GM18870 (cell line): ENCODE results near the gene MPHOSPH6.
"Not testable (repeated sequence)": the region's sequence is repeated elsewhere in the genome, so short reads cannot be mapped to it uniquely, and the experiment has no call there.

Experiments
- ATAC-seq: cut with Tn5 transposase; IDR thresholded peaks from one replicate; pipeline ENCODE4 v1.9.1; 2021; ENCODE audit warnings: moderate library complexity; ENCODE audit not compliant: unreplicated experiment

MPHOSPH6 gene, protein sequence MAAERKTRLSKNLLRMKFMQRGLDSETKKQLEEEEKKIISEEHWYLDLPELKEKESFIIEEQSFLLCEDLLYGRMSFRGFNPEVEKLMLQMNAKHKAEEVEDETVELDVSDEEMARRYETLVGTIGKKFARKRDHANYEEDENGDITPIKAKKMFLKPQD

DNA sequence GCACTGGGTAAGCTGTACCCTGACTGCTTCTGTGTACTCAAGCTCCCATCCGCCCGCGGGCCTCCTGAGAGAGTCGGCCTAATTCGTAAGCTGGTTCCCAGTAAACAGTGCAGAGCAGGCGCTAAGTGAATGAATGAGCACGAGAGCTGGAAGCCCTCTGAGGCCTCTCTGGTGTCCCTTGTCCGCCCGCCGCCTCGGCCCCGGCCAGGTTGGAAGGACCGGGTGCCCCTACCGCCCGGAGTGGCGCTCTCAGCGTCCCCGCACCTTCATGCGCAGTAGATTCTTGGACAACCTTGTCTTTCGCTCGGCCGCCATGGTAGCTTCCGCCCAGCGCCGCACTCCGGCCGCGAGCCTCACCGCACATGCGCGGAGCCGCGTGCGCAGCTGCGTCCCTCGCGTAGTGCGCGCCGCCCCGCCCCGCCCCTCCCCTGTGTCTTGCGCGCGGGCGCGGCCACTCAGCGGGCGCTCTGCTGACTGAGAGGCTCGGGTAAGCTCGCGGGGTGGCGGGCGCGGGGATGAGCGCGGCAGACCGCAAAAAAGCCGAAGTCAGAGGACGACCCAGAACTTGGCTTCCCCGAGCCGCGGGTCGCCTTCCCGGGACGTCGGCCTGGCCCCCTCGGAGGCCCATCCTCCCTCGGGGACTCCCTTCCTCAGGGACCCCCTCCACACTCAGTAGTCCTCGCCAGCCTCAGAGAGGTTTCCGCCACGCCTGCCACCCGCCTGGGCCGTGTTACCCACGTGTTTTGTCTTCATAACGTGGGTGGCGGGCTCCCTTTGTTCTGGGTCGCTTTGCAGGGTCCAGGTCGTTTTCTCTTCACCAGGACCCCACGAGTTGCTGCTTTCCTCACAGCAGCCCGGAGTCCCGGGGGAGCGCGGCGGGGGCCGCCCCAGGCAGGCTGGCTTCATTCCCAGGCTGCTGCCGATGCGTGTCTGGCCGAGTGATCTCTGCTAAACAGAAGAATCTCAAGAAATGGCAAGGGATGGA lies at the start of gene MPHOSPH6:
Gene MPHOSPH6, minus strand, starts transcription at position 364 of the 985 bp plus-strand sequence. Its CDS starts 49 bp downstream, at position 315.
- peak; percentile 77 for ATAC-seq

DNA sequence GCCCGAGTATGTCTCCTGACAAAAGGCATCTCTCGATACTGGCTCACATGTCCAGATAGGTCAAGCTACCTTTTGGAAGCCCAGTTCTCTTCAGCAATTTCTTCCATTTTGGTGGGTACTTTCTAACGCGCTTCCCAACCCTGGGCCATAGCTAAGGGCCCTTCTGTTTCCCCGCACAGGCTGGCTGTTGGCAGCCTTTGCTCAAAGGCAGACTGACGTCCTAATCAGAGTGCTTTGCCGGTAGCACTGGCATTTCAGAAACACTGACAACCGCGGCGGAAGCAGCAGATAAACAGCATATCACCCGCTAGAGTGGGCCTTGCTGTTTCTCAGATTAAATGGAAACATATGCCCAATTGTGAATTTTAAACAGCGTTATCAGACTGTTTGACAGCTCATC lies 49.3 kb upstream of the MPHOSPH6 start:
- ATAC-seq: no peak

DNA sequence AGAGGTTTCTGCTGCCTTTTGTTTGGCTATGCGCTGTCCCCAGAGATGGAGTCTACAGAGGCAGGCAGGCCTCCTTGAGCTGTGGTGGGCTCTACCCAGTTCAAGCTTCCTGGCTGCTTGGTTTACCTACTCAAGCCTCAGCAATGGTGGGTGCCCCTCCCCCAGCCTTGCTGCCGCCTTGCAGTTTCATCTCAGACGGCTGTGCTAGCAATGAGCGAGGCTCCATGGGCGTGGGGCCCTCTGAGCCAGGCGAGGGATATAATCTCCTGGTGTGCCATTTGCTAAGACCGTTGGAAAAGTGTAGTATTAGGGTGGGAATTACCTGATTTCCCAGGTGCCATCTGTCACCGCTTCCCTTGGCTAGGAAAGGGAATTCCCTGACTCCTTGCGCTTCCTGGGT lies 39.3 kb upstream of the MPHOSPH6 start:
- ATAC-seq: not testable (repeated sequence)

DNA sequence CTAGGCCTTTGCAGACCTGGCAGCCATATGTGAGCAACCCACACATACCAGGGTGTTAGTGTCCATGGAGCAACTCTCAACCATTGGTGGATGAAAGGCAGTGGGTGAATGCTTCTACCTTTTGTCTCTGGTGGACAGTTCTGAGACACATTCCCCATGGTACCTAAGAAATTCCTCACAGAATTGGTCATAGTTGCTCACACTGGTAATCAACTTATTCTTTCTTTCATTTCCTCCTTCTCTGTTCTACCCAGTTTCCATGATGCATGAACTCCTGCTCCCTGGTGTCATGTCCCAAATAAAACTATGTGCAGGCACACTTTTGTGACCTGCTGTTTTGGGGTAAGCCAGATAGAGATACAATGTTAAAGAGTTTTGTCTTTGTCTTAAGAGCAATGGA lies 33.2 kb upstream of the MPHOSPH6 start:
- no peak for ATAC-seq

DNA sequence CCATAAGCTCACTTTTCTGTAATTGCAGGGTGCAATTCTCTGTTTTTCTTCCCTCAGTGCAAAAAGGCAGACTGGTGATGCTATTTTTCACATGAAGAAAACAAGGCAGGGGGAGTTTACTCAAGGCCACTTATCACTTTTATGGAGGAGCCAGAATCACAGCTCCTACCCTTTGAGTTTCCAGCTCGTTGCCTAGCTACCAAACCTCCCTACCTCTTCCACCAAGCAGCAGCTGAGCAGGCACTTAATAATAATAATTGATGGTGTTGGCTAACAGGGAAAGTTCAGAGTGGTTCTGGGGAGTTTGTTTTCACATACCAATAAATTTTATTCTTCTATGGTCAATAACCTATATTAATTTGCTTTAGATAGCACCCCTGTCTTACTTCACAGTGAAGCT lies 31.9 kb upstream of the MPHOSPH6 start:
- no peak for ATAC-seq

DNA sequence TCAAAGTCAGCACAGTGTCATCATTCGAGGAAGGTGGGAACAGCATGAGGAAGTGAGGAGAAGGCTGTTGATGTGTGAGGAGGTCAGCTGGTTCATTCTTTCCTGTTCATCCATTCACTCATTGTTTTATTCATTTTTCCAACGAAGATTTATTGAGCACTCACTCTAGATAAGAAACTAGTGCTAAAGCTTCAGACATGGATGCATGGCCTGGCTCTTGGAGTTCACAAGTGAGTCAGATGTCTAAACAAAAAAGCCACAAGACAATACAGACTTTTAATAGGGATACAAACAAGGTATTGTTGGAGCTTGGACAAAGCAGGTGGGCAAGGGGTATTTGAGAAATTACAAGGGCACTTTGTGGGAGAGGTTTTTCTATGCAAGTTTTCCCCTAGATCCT lies 31.3 kb upstream of the MPHOSPH6 start:
- no peak for ATAC-seq

DNA sequence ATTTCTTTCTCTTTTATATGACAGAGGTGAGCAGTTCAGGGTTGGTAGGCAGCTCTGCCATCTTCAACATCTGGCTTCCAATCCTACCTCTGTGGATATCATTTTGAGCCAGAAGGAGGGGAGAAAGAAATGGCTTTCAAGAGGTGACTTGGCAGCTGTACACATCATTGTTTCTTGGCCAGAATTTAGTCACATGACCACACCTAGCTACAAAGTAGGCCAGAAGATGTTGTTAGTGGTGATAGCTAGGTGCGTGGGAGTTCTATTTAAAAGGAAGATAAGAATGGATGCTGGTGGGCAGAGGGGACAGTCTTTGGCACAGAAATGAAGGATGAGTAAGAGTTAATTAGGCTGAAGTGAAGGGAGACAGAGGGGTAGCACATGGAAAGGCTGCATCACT lies 29.2 kb upstream of the MPHOSPH6 start:
- no peak for ATAC-seq

DNA sequence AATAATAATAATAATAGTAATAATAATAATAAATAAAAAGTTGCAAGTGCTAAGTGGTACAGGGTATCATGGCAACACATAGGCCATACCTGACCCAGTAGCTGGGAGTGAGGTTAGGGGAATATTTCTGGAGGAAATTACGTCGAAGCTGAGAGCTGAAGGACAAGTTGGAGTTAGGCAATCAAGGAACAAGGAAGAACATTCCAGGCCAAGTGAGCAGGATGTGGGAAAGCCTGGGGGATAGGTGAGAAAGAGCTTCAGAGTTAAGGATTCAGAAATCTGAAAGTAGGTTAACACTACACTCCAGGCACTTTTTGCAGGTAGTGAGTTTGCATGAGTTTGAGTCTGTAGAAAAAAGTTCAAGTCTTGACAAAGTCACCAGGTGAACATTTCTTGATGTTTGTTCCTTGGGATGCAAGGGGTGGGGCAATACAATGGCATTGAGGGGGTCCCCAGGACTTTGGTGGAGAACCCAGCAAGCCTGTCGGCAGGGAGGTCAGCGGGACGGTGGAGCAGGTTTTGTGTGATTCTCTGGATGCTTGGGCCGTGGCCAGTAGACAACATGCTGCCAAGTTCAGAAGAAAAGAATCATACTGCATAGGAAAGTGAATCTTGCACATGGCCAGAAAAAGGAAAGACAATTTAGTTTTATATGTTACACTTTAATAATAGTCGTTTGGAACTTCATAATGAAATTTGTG lies 27.7 kb upstream of the MPHOSPH6 start:
- ATAC-seq: no peak

DNA sequence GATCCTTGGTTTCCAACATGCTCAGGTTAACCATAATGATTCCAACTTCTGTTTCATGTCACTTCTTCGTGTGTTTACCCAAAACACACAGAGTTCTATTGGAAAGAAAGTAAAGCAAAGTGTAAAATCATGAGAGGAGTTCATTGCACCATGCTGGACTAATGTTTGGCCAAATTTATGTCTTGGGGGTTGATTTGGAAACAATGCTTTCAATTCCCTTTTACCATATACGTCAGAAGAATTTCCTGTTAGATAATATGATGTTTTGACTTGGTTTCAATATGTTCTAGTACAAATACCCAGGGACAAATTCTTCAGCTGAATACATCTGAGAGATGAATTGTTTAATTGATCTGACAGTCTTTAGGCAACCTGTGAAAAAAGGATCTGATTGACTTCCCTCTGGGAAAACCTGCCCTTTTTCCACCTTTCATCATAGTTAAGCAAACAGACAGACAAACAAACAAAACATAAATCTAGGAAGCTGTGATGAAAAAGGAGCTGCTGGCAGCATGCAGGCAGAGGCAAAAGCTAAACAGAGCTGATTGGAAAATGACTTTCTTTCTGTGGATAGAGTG lies 26.0 kb upstream of the MPHOSPH6 start:
- no peak for ATAC-seq

DNA sequence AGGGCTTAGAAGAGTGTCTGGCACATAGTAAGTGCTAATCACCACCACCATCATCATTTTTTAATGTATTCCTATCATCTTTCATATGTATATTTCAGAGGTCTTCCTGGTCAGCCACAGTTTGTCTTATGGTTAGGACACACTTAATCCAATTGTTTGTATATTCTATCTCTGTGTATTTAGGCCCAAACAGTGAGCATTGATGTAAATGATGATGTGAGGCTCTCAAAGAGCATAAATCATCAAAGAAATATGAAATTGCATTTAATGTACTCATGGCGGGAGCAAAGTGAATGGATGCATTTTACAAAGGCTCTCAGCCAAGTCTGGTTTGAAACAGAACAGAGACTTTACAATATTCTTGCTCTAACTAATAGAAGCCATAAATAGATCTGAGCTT lies 24.1 kb upstream of the MPHOSPH6 start:
- ATAC-seq: no peak

DNA sequence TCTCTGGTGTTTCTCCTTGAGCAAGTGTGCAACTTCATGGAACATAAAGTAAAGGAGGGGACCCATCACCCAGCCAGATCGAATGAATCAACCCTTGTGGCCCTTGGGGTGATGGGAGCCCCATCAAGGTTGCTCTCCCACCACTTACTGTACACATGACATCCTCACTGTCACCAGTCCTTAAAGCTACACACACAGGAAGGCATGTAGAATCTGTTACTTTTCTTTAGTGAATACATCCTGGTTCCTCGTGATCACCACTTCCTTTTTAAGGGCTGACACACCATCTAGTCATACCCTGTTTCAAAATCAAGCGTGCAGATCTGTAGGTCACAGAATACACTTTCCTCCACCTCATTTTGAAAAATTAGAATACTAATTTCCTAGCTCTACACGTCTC lies 22.6 kb upstream of the MPHOSPH6 start:
- no peak for ATAC-seq

DNA sequence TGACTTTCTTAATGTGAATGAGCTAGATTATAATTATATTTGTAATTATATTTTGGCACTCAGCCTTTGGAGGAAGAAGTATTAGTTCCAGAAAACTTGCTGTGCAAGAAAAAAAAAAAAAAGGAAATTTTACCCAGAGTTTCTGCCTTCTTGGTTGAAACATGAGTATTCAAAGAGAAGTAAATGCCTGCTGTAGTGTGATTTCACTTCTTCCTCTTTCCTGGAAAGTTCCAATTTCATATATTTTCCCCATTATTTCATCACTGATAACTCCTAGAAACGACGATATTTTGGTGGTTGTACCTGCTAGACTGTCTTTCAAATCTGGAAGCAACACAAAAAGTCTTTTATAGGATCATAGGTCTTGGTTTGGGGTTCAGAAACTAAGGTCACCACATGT lies 20.4 kb upstream of the MPHOSPH6 start:
- ATAC-seq: no peak

DNA sequence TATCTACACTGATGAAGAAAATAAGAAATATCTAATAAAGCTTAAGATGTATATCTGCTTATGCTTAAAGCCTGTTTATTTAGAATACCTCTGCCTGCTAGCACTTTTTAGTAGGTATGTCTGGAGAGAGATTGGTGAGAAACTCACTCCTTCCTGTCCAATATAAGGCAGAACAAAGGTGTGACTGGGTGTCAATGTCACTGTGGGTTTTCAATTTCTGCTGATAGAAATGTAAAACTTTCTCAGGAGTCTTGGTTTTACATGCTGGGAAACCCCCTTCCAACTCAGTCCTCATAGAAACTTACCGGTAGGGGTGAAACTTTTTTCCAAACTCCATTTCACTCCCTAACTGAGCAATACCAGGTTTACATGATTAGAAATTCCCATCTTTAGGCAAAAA lies 17.8 kb upstream of the MPHOSPH6 start:
- peak; percentile 52 for ATAC-seq

DNA sequence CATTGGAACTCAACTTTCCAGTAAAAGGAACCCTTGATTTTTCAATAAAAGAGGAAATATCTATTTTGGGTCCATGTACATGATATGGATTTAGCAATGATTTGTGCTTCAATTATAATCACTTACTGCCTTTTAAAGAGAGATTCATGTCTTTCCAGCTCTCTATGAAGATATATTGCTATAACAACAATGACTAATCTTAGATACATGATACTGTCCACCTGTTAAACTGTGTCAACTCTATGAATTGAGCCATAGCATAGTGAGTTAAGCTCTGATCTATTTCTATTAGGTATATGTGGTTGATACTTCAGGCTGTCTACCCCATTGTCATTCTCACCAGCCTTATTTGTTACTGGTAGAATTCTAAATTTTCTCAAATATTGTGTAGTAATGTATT lies 15.0 kb upstream of the MPHOSPH6 start:
- ATAC-seq: no peak

DNA sequence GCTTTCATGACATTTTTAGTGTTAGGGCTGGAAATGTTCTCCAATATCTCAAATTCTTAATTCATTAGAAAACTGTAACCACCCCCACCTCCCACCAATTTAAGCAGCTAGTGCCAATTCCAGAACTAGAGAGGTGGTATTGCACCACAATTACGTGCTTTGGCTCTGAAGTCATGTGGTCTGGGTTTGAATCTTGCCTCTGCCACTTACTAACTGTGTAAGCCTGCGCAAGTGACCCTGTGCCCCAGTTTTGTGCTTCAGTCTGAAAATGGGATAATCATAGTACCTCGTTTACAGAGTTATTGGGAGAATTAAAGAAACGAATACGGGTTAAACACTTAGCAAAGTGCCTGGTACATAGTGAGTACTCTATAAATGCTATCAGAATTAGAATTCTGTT lies 14.2 kb upstream of the MPHOSPH6 start:
- ATAC-seq: no peak

DNA sequence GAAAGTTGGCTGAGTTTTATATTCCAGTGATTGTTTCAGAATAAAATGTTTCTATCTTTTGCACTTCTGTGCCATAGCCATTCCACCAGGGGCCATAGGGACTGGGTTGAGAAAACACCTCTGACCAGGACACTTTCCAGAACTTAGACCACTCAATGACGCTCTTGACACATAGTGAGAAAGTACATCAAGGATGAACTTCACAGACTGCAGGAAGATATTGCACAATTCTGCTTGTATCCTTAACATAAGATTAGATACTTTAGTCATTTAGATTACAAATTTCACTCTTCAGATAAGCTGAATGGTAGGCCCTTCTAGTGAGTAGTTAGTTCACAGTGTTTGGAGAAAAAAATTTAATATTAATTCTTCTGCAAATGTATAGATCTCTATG lies 13.0 kb upstream of the MPHOSPH6 start:
- ATAC-seq: no peak

DNA sequence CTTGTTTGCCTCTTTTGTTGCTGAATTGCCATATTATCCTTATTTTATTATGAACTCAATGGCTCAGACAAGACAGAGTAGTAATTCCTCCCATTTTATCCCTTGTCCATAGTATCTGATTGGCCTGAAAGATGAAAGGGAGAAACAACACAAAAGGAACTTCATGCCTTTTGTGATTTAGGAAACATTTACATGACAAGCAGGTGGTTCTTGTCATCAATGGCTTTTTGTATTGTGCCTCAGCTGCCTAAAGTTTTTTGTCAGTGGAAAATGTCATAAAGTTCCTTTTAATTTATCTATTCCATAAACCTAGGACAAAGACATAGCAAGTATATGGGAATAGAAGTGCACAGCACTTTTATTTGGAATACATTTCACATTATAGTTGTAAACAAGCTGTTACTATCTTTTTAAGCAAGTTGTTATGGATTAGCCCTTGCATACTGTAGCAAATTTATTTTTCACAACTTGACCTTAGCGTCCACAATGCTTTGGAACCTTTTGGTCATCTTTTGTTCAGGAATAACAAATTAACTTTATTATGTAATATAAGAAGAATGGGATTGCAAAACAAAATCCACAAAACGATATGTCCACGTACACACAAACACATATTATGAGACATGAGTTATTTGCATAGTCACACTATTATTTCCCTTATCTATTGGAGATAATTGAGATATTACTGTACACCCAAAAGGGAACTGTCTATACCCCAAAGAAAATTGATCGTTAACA lies 12.4 kb upstream of the MPHOSPH6 start:
- no peak for ATAC-seq

DNA sequence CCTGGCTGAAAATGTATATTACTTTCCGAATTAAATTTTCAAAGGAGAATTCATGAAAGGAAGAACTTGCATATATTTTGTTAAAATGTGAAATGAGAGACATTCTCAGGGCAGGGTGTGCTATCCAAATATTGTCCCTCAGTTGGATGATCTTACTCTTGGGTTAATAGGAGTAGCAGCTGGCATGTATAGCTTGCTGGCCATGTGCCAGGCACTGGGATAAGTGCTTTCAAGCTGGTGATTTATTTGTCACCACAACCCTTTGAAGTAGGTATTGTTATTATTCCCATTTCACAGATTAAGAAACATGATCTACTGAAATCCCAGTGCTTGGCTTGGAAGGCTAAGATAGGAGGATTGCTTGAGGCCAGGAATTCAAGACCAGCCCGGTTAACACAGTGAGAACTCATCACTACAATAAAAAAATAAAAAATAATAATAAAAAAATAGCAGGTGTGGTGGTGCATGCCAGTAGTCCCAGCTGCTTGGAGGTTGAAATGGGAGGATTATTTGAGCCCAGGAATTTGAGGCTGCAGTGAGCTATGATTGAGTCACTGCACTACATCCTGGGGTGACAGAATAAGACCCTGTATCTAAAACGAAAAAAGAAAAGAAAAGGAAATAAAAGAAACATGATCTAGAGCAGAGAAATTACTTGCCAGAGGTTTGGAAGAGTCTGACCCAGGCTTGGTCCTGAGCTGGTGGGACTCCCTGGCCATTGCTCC lies 11.6 kb upstream of the MPHOSPH6 start:
- ATAC-seq: no peak

DNA sequence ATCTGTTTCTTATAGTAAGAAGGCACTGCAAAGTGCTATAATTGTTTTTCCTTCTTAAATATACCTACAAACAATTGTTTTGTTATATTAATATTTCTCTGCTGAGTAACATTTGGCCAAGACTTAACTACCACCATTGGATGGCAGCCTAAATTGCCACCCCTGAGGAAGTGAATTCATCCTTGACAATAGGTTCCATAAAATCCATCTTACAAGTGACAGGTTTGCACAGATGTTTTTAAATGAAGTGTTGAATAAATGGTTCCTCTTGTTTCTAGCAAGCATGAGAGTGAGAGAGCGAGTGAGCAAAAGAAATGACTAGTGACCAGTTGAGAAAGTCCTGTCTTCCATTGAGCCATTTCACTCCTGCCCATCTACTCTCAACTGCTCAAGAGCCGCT lies 8.3 kb upstream of the MPHOSPH6 start:
- ATAC-seq: no peak

DNA sequence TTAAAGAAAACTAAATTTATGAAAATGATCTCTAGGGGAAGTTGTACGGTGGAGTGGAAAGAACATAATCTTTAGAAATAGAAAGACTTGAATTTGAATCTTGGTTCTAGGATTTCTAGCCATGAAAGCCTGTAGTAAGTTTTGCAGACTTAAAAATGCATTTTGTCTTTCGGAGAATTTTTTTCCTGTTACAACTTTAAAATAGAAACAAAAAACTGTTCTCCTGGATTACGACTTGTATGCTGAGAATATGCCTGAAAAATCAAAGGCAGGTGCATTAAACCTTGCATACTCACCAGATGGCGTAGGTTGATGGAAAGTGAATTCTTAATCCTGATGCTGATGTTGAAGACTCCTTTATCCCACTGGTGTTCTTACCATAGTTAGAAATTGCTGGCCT lies 7.5 kb upstream of the MPHOSPH6 start:
- ATAC-seq: no peak
